Measurements from ENCODE around the gene DNAH14. TPM values are rescaled to one million over a fixed set of nuclear protein-coding genes. Genes with fewer than 3 reads are reported as not detected.

The DNAH14 gene
- total and polyA plus RNA-seq, 2 of the 8 experiments (the other 6 are each of a cell fraction or from before 2014, with no cell fraction given): 8.4 to 40.7 TPM

- no peak for TF ChIP-seq CHD7 (IDR thresholded peaks at IDR 0.05; ENCODE audit: insufficient replicate concordance, low read length)
- TF ChIP-seq CBX5 (IDR thresholded peaks at IDR 0.05; ENCODE audit: low read depth, low read length): no peak
- no peak for TF ChIP-seq EGR1 (IDR thresholded peaks at IDR 0.05; ENCODE audit: borderline replicate concordance, low read depth, low read length)
- TF ChIP-seq POLR2A (IDR thresholded peaks at IDR 0.05; ENCODE audit: control extremely low read depth in 1 of 2, low read depth in 2 of 2, low read length in 2 of 2): no peak
- no peak for TF ChIP-seq YY1 (IDR thresholded peaks at IDR 0.05; ENCODE audit: low read depth, low read length)
- TF ChIP-seq SIX5 (IDR thresholded peaks at IDR 0.05; ENCODE audit: low read depth, low read length): no peak
- no peak for TF ChIP-seq HDAC2 (IDR thresholded peaks at IDR 0.05; ENCODE audit: borderline replicate concordance in 1 of 2, low read depth in 2 of 2, low read length in 2 of 2)
- no peak for TF ChIP-seq POU5F1 (IDR thresholded peaks at IDR 0.05; ENCODE audit: low read depth, low read length)
- TF ChIP-seq CBX8 (IDR thresholded peaks at IDR 0.05; ENCODE audit: borderline replicate concordance, low read depth, low read length): no peak
- no peak for TF ChIP-seq BACH1 (IDR thresholded peaks at IDR 0.05; ENCODE audit: low read length)
- TF ChIP-seq SIN3A (conservative IDR thresholded peaks at IDR 0.05 in 1 of 2, IDR thresholded peaks at IDR 0.05 in 1 of 2; ENCODE audit: low read depth in 1 of 2, low read length in 2 of 2): no peak
- no peak for TF ChIP-seq POLR2AphosphoS5 (IDR thresholded peaks at IDR 0.05; ENCODE audit: low read depth, low read length)
- TF ChIP-seq CHD2 (IDR thresholded peaks at IDR 0.05; ENCODE audit: low read length): no peak
Measured at GRCh38 chr1:225277445-225277844, 348.0 kb downstream of the DNAH14 start (continued).

Measured in H1 (cell line).